GM18907 (cell line): ENCODE results near the gene PJA1.

ENCODE experiments used
- ATAC-seq: cut with Tn5 transposase; IDR thresholded peaks from one replicate; pipeline ENCODE4 v1.9.1; 2021; ENCODE audit warnings: mild to moderate bottlenecking, moderate library complexity; ENCODE audit not compliant: unreplicated experiment

The PJA1 gene

DNA sequence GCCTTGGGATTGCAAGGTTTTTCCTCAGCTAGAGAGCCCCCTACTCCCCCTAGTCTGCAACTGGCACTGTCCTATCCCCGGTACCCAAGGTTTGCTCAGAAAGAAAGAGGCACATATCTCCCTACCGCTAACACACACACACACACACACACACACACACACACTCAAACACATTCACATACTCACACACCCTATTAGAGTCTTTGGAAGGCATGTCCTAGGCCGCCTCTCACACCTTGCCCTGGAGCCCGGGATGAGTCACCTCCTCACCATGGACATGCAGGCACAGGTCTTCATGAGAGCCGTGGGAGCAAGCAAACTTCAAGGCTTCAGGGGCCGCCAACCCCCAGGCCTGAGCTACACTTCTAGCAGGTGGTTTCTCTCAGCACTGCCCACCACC, 49.2 kb downstream of the PJA1 start:
- ATAC-seq = no peak

DNA sequence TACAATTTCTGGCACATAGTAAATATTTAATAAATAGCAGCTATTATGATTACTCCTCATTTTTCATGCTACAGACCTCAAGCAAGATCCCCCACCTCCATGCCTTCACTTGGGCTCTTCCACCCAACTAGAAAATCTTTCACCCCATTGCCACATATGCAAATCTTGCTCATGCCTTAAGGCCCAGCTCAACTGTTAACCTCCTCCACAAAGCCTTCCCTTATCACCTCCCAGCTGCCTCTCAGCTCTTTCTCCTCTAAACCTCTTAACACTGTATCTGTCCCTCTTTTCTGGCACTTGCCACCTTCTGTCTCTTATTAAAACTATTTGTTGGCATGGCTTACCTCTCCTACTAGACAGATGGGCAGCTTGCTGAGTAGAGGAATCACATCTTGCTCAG, 51.5 kb downstream of the PJA1 start:
- ATAC-seq = no peak
